Measurements from ENCODE around the gene CPED1. TPM values are rescaled to one million over a fixed set of nuclear protein-coding genes. Genes with fewer than 3 reads are reported as not detected.

The CPED1 gene
- total RNA-seq, 1 experiment from 2014 or later = 0.39 TPM

DNA sequence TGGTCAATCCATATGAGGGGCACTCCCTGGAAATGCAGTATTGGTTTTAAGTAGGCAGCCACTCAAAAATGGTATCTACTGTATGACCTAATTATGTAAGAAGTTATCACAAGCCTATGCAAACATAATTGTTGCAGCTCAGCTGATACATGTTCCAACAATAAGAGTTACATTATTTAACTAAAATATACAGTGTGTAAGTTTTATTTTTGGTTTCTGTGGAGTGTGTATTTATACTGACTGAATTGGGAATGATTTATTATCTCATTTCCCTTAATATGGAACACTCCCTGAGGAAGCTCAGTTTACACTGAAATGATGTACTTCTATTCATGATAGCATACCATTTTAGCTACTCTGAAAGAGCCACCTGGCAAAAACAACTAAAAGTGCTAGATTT lies 40.5 kb upstream of the CPED1 start:
- no TSS peak for BruUV-seq (replicated peaks)
- in situ Hi-C loops (cut with HindIII; ENCODE audit: low pct_unique_long_range_greater_than_20kb, low sequenced_read_pairs) (no loop called here), intact Hi-C loops (cut with micrococcal nuclease; ENCODE audit: unreplicated experiment) (no loop called here)
- no peak overlapping the region for H3K4me3 ChIP-seq (ENCODE audit: low read depth in 2 of 2, low read length in 2 of 2)
- H3K27me3 ChIP-seq (ENCODE audit: control insufficient read depth, insufficient read depth, low read length) = peaks cover 9% of the 10 kb centered on the region
- TF ChIP-seq REST (IDR thresholded peaks at IDR 0.05; ENCODE audit: insufficient read depth in 1 of 2, low read depth in 2 of 2, low read length in 1 of 2) = no peak
- no peak for TF ChIP-seq POLR2AphosphoS5 (IDR thresholded peaks at IDR 0.05; ENCODE audit: low read depth, low read length)
- no peak for TF ChIP-seq TCF7L2 (IDR thresholded peaks at IDR 0.05; ENCODE audit: low read depth, low read length)
- no peak for TF ChIP-seq SIN3A (IDR thresholded peaks at IDR 0.05; ENCODE audit: borderline replicate concordance, insufficient read depth, low read depth, low read length)
- TF ChIP-seq CTCF (IDR thresholded peaks at IDR 0.05) = no peak
- peaks cover 16% of the 10 kb centered on the region for H3K36me3 ChIP-seq (ENCODE audit: control insufficient read depth, insufficient read depth, low read length)
- ATAC-seq = no peak
- no peak overlapping the region for H3K27ac ChIP-seq (ENCODE audit: low read length)
- H3K9me3 ChIP-seq (ENCODE audit: control insufficient read depth, insufficient read depth, low read depth, low read length) = no peaks in the 10 kb centered on the region
- no peak for DNase-seq (ENCODE audit: low read depth, low spot score)
- ChIA-PET CTCF (no interaction called here), POLR2A (no interaction called here)
- peaks cover 13% of the 10 kb centered on the region for H3K4me1 ChIP-seq (ENCODE audit: control insufficient read depth, insufficient read depth, low read length)

DNA sequence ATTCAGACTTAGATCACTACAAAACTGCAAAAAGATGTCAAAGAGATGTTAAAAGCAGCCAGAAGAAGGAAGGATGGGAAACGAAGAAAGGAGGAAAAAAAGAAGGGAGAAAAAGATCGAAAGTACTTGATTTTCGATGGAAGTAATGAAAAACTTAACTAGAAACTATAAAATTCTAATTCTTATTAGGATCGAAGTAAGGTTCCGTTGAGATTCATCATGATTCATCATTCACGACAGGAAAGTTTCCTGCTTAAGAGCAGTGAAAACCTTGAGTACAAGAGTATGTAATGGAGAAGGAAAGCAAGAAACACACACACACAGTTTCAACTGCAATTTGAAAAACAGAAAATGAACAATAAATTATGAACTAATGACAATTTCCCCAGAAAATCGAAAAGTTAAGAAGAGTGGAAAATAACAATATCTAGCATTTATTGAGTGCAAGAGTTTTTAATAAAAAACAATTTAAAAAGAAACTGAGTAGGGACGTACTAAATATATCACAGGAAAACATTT lies 39.1 kb upstream of the CPED1 start:
- in situ Hi-C loops (cut with HindIII; ENCODE audit: low pct_unique_long_range_greater_than_20kb, low sequenced_read_pairs) = no loop called here
- POLR2A ChIA-PET = no interaction called here
- Histone ChIP-seq H3K4me3 (ENCODE audit: low read depth in 2 of 2, low read length in 2 of 2) (peak overlapping the region; percentile 96 to 99), H3K27ac (ENCODE audit: low read length) (no peak overlapping the region; the same call in 1 of the 2 replicates), H3K36me3 (ENCODE audit: control insufficient read depth, insufficient read depth, low read length) (peaks cover 24% of the 10 kb centered on the region), H3K9me3 (ENCODE audit: control insufficient read depth, insufficient read depth, low read depth, low read length) (no peaks in the 10 kb centered on the region), H3K27me3 (ENCODE audit: control insufficient read depth, insufficient read depth, low read length) (peaks cover 6% of the 10 kb centered on the region; the same call in 1 of the 2 replicates), H3K4me1 (ENCODE audit: control insufficient read depth, insufficient read depth, low read length) (peaks cover 13% of the 10 kb centered on the region)
- no peak for ATAC-seq
- intact Hi-C loops (cut with micrococcal nuclease; ENCODE audit: unreplicated experiment) = no loop called here
- TF ChIP-seq SIN3A (IDR thresholded peaks at IDR 0.05; ENCODE audit: borderline replicate concordance, insufficient read depth, low read depth, low read length) = no peak
- no peak for TF ChIP-seq TCF7L2 (IDR thresholded peaks at IDR 0.05; ENCODE audit: low read depth, low read length)
- TF ChIP-seq REST (IDR thresholded peaks at IDR 0.05; ENCODE audit: insufficient read depth in 1 of 2, low read depth in 2 of 2, low read length in 1 of 2) = no peak
- no peak for TF ChIP-seq CTCF (IDR thresholded peaks at IDR 0.05)
- BruUV-seq (replicated peaks) = no TSS peak
- DNase-seq (ENCODE audit: low read depth, low spot score) = no peak
- CTCF ChIA-PET = no interaction called here
